DMS 273 (cell line): ENCODE measurements around the gene PSMG2.

Experiments used
- DNase-seq: peaks from one replicate; lab custom pipeline; 2025; ENCODE audit not compliant: unreplicated experiment; lab: John Stamatoyannopoulos, UW

Gene PSMG2, protein sequence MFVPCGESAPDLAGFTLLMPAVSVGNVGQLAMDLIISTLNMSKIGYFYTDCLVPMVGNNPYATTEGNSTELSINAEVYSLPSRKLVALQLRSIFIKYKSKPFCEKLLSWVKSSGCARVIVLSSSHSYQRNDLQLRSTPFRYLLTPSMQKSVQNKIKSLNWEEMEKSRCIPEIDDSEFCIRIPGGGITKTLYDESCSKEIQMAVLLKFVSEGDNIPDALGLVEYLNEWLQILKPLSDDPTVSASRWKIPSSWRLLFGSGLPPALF

DNA sequence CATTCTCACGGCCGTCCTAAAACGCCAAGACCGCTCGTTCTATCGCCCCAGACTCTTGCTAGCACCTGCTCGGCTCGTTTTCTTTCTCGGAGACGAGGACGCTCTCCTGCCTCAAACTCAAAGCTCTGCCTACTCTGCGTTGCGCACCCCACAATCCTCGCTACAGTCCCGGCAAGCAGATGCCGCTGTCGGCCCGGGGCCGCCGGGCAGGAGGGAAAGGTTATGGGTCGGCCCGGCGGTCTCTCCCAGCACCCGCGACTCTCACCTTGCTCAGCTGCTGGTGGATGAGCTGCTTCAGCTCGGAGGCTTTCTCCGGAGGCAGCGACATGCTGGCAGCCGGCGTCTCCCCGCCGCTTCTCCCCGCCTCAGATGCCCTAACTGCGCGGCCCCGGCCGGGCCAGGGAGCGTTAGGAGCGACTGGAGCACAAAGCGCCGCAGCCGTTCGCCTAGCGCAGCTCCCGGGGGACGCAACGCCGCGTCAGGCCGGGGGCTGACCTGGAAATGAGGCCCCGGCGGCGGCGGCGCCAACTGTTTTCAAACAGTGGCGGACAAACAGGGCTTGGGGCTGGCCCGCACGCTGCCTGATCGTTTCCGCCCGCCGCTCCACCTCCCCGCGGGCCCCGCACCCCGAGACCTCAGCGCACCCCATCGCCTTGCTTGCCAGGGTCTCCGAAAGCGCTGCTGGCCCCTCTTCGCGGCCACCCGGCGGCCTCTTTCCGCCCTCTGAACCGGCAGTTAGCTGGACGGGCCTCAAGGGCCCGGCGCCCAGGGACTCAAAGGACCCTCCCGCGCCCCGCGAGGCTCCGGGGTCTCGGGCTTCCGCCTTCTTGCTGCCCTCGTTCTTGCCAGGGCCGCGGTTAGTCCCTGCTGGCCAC is at the start of gene PSMG2, which contains the start of gene CEP76:
Gene PSMG2 (plus strand): TSS at position 822 of the 875 bp plus-strand sequence. CDS start 66 bp downstream, outside the sequence.
Gene CEP76 (minus strand): TSS at position 503 of the 875 bp plus-strand sequence. CDS start 175 bp downstream, at position 328.
- peak; percentile 95 for DNase-seq

DNA sequence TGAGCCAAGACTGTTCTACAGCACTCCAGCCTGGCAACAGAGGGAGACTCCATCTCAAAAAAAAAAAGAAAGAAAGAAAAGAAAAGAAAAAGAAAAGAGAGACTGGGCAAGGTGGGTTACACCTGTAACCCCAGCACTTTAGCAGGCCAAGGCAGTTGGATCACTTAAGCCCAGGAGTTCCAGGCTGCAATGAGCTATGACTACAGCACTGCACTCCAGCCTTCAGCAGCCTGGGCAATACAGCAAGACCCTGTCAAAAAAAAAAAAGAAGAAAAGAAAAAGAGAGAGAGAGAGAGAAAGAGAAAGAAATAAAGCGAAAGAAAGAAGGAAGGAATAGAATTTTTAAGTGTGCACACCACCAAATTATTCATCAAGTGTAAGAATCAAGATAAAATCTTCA is 47.9 kb upstream of the PSMG2 start:
- no peak for DNase-seq

DNA sequence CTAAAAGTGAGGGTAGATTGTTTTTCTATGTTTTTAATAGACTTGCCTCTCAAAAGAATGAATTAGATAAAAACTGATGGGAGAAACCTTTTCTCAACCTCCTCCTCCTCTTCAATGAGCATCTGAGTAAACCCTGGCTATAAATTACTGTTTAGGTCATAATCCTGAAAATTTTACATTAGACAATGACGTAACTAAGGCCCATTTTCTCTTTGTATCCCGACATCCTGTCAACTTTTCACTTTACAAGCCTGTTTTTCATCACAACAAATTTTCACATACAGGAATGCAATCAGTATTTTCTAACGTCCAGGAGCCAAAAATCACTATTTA is 46.3 kb upstream of the PSMG2 start:
- DNase-seq, result peak; percentile 48

DNA sequence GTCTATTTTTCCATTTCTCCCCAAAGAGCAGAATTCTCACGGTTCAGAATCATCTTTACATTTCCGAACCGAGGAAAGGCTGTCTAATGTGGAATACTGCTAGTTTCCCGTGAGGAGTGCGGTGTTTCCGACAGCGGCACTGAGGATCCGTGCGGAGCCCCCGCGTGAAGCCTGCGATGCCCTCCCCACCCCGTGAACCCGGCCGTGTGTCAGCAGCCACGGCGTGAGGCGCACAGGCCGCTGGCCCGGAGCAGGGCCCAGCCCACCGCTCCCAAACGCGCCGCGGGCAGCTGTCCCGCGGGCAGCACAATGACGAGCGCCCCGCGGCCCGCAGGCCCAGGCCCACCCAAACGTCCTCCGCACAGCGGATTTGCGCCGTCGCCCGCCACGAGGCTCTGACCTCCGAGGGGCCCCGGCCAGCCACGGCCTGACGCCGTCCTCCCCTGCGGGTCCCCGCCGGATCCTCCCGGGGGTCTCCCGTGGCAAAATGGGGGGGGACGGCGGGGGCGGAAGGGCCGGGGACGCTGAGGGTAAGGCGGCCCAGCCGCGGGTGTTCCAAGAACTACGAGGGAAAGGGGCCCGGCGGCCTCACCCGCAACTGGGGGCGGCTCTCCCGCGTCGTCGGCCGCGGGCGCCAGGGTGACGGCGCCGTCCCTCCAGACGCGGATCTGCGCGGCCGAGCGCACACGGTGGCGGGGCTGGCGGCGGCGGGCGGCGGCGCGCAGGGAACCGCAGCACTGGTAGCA is 45.7 kb upstream of the PSMG2 start:
- DNase-seq, result peak; percentile 81

DNA sequence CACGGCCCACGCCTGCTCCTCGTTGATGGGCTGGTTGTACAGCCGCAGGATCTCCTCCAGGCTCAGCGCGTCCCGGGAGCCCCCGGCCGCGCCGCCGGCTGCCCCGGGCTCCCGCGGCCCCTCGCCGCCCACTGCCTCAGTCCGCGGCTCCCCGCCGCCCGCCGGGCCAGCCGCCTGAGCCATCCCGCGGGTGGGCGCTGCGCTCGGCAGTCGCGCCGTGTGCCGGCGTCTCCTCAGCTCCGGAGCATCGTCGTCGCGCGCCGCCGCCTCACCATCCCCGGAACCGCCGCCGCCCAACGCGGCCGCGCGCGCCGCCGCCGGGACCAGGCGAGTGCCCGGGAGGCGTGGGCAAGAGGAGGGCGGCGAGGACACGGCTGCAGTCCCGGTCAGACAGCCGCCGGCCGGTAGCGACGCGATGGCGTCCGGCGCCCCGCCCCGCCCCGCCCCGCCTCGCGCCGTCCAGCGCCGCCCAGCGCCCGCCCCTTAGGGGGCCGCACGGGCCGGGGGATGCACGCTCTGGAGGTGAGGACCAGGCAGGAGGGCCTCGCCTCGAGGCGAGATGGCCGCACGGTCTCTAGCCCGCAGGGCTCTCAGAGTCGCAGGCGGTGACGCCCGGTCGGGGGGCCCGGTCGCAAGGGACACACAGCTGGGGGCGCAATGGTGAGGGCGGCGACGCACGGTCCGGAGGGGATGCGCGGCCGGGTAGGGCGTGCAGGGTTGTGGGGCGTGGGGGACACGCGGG is 45.0 kb upstream of the PSMG2 start, which contains the start of gene SPIRE1:
Gene SPIRE1 (minus strand): TSS at position 424 of the 742 bp plus-strand sequence. CDS start 241 bp downstream, at position 183.
- DNase-seq, result peak; percentile 82

DNA sequence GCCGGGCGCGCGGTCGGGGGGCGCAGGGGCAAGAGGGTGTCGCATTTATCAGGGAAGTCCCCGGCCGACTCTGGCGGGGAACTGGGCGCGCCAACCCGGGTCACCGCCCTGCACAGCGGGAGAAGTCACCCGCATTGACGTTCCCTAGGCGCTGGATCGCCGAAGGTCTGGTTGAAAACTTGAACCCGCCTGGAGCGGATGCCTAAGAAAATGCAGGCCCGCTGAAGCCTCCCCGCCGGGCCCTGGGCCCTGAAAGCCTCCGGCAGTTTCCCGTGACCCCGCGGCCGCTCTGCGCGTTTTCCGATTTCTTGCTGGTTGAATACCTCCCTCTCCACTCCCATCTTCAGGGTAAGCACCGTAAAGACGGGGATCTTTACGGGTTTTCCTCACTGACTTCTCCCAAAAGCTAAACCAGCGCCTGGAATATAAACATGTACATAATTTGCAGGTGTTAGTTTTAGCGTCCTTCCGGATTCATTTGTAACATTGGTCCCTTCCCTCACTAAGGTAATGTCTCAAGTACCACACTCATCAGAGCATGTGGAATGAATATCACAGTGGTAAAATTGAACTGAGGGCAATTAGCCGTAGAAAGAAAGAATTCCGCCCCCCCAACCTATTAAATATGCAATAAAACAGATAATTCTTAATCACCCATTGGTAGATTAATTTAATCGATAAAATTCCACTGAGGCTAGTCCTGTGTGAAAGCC is 44.3 kb upstream of the PSMG2 start:
- DNase-seq, result peak; percentile 73

DNA sequence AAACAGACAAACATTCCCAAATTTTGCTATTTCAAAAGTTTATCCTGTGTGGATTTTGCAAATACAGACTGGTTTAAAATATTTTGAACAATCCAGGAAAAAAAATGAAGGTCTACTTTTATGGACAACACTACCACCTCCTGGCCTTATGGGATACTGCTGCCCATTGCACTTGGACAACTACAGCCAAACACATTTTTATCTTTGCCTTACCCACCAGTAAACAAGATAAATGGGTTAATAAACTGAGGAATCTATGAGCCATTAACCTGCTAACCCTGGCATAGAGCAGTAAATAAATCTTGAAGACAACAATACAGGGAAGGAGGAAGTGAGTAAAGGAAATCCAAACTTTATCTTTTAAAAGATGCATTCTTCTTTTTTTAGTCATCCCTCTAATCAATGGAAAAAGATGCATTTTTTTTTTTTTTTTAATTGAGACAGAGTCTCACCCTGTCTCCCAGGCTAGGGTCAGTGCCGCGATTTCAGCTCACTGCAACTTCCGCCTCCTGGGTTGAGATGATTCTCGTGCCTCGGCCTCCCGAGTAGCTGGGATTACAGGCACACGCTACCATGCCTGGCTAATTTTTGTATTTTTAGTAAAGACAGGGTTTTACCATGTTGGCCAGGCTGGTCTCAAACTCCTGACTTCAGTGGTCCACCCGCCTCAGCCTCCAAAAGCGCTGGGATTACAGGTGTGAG is 42.8 kb upstream of the PSMG2 start:
- DNase-seq, result peak; percentile 72

DNA sequence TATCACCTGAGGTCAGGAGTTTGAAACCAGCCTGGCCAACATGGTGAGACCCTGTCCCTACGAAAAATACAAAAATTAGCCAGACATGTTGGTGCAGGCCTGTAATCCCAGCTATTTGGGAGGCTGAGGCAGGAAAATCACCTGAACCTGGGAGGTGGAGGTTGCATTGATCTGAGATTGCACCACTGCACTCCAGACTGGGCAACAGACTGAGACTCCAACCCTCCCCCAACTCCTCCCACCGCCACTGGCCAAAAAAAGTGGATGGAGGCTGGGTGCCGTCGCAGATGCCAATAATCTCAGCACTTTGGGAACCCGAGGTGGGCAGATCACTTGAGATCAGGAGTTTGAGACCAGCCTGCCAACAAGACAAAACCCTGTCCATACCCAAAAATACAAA is 34.8 kb upstream of the PSMG2 start:
- no peak for DNase-seq

DNA sequence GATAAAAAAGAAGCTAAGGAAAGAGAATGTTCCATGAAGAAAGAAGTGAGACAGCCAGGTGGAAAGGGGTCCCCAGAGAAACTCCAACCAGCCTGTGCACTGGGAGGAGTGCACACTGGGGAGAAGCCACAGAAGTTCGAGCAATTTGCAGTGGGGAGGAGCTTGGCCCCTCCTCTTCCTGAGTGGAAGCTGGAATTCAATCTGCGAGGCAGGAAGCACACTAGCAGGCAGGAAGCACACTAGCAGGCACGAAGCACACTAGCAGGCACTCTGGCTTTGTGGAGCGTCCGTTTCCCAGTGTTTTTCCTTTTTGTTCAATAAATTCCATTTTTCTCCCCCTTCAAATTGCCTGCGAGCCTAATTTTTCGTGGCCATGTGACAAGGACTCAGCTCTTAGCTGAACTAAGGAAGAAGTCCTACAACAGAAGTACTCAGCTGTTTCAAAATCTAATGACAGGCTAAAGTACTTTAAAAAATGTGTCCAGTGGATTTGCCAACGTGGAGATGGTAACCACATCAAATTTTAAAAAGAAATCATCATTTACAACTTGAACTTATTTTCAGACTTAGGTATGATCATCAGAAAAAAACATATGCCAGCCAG is 23.6 kb upstream of the PSMG2 start:
- DNase-seq, result peak; percentile 25

DNA sequence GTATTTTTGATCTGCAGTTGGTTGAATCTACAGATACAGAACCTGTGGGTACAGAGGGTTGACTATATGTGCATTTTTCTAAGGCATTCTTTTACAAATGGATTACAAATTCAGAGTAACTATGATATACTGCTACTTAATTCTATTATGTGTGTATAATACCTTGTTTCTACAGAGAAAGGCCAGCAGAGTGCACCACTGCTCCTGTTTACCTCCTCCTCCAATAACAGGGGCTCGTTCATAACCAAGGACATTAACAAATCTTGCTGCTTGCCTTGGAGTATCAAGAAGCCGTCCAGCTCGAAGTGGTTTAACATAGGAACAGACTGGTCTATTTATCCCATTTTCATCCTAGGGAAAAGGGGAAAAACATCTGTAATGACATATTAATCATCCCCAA is 16.7 kb upstream of the PSMG2 start:
- peak; percentile 53 for DNase-seq

DNA sequence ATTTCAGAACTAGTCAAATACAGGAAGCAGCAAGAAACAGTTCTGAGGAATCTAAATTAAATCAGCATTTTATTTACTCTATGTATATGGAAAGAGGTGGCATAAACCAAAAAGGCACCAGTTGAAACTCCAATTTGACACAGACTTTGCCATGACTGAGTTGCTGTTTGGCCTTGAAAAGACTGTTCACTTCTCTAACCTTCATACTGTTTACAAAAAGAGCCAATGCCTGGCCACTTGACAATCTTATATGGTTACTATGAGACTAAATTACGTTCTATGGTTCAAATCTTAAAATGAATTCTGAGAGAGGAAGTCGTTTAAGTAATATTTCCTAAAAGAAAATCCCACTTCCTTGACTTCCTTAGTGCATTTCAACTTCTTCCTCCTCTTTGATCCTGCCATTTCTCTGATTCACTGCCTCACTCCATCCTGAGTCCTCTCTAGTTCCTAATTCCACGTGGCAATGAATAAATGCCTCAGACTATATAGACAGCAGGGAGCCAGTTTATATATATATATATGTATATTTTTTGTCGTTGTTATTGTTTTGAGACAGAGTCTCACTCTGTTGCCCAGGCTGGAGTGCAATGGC is 13.5 kb upstream of the PSMG2 start:
- no peak for DNase-seq

DNA sequence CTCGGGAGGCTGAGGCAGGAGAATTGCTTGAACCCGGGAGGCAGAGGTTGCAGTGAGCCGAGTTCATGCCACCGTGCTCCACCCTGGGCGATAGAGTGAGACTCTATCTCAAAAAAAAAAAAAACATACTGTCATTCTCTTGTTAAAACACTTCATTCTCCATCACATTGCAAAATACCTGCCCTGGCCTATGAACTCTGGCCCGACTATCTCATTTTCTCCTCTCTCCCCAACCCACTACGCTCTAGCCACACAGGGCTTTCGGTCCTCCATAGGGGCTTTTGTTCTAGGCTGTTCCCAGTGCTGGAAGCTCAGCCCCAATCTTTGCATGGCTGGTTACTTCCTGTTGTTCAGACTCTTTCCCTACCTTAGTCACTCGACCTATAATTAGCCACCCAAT is 10.6 kb upstream of the PSMG2 start:
- no peak for DNase-seq

DNA sequence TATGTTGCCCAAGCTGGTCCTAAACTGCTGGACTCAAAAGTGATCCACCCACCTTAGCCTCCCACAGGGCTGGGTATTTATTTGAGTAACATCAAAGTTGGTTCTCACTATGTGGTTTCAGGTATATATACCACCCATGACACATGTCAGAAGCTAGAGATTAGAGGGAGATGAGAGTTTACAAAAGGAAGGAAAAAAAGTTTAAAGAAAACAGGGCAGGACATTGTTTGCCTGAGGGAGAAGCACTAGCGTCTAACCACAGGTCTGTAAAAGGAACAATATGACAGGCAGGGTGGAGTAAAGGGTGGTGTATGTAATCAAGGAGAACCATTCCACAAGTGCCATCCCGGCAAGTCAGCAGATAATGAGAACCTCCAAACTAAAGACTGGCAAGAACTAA is 8.8 kb upstream of the PSMG2 start:
- DNase-seq, result no peak

DNA sequence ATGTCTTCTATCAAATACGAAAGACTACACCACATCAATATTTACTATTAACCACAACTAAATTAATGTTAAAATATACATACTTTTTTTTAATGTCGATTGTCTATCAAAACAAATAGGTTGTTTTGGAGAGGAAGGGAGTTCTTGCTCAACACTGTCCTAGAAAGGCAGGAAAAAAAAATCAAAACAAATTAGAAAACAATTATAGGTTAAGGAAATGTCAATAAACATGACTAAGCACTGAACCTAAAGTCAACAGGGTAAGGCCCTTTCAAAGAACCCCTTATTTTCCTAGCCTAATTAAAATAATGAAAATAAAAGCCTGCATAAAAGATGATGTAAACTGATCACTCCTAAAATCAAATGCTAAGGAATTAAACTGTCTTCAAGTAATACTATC is 3.1 kb upstream of the PSMG2 start:
- no peak for DNase-seq

DNA sequence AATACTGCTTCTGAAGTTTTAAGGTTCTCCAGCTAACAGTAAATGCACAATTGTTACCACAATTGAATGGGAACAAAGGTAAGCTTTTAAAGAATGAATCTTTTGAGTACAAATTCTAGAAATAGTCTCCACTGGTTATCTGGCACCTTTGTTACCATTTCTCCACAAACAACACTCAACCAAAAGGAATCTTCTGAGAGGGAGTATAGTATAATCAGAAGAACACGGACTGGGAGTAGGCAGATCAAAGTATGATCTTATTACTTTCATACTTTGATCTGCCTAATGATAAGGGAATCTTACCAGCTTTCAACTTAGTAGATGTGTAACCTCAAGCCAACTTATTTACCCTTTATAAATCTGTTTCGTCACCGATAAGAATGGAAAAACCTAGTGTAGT is 1.7 kb upstream of the PSMG2 start:
- DNase-seq, result no peak

DNA sequence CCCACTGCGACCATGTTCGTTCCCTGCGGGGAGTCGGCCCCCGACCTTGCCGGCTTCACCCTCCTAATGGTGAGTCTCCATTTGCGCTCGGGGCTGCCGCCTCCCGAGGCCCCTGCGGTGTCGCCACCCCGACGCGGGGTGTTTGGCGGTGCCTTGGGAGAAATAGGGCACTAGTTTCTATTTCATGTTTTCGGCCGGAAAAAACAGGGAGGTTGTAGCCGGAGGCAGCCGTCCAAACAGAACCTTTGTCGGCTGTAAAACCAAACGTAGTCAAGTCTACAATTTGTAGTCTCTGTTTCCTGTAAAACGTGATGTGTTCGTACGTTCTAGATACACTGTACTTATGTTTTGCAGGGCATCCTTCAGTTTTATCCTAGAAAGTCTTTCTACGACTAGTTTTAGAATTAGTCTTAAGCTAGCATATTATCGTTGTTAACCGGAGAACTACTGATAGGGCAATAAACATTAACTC is 290 bp downstream of the PSMG2 start:
- DNase-seq, result no peak

DNA sequence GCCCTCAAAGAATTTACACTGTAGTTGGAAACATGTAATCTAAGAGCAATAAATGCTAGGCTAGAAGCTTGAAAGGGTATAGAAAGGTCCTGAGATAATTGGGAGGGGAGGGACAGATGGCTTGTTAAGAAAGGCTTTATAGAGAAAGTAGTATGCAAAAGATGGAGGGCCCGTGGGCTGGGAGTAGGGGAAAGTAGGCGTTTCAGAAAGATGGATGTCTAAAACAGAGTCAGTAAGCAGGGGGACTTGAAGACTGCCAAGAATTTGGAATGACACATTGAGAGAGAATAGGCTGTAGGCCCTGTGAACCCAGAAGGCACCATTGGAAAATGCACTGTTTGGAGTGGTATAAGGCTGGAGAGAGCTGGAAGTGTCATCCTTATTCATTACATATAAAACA is 822 bp downstream of the PSMG2 start:
- peak; percentile 76 for DNase-seq

DNA sequence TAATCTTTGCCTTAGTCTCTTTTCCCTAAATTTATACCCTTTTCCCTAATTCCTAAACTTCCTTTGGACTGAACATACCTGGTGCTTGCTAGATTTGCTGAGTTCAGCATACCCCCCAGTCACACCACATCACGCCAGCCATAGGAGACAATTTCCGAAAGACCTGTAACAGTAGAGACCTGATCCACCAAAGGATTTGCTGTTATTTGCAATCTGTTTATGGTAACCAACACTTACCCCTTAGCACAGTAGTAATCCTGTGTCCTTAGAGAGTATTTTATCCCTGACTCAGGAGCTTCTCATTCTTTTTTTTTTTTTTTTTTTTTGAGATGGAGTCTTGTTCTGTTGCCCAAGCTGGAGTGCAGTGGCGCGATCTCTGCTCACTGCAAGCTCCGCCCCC is 8.6 kb downstream of the PSMG2 start:
- no peak for DNase-seq
